SU-DHL-6 (cell line): ENCODE results near the gene TUFT1.

Experiments used
- H2AFZ ChIP-seq: fragments of 200-600 bp; sonication (generic); 2 replicates; pipeline ENCODE4 v1.6.1; 2014; ENCODE audit warnings: low read depth, mild to moderate bottlenecking, moderate library complexity, mixed read lengths, antibody characterized with exemption, low read length; ENCODE audit not compliant: severe bottlenecking
- H3F3A ChIP-seq: fragments of 200-600 bp; shearing (Covaris generic); 2 replicates; pipeline ENCODE4 v1.6.0; 2016; ENCODE audit warnings: antibody characterized with exemption, mild to moderate bottlenecking; ENCODE audit not compliant: insufficient read depth
- H3K27ac ChIP-seq: fragments of 200-600 bp; sonication (generic); 2 replicates; pipeline ENCODE4 v1.5.1; 2016; ENCODE audit warnings: low read depth, mild to moderate bottlenecking, low read length, moderate library complexity, mixed read lengths
- H3K27me3 ChIP-seq: fragments of 200-600 bp; sonication (generic), shearing (Covaris generic); 2 replicates; pipeline ENCODE4 v1.6.0; 2014; ENCODE audit warnings: mild to moderate bottlenecking, low read length
- H3K36me3 ChIP-seq: fragments of 200-600 bp; sonication (generic); 2 replicates; pipeline ENCODE4 v1.6.1; 2014; ENCODE audit warnings: mild to moderate bottlenecking, low read length, mixed read lengths
- H3K4me2 ChIP-seq: fragments of 300-600, 200-600 bp; shearing (Covaris generic), sonication (generic); 2 replicates; pipeline ENCODE4 v1.6.0; 2014; ENCODE audit warnings: low read length, low read depth, mild to moderate bottlenecking; ENCODE audit not compliant: poor library complexity, severe bottlenecking
- H3K4me3 ChIP-seq: fragments of 200-600 bp; sonication (generic); 2 replicates; pipeline ENCODE4 v1.5.1; 2014; ENCODE audit warnings: antibody characterized with exemption, low read length, mild to moderate bottlenecking, mixed read lengths; ENCODE audit not compliant: insufficient read depth, poor library complexity, severe bottlenecking
- H3K79me2 ChIP-seq: fragments of 200-600 bp; sonication (generic); 2 replicates; pipeline ENCODE4 v1.6.1; 2014; ENCODE audit warnings: mild to moderate bottlenecking, low read length, moderate library complexity; ENCODE audit not compliant: insufficient read depth
- H3K9ac ChIP-seq: fragments of 200-600 bp; sonication (generic); 2 replicates; pipeline ENCODE4 v1.7.0; 2014; ENCODE audit warnings: mild to moderate bottlenecking, low read length
- H3K9me2 ChIP-seq: fragments of 200-600 bp; sonication (generic); replicated peaks from 2 replicates; pipeline ENCODE4 v1.6.1; 2014; ENCODE audit warnings: low read length; ENCODE audit not compliant: insufficient read depth
- H3K9me3 ChIP-seq: fragments of 200-600 bp; sonication (generic); 2 replicates; pipeline ENCODE4 v1.6.1; 2014; ENCODE audit warnings: low read length, mixed read lengths; ENCODE audit not compliant: insufficient read depth
- H4K20me1 ChIP-seq: fragments of 200-600 bp; sonication (generic); 2 replicates; pipeline ENCODE4 v1.6.1; 2014; ENCODE audit warnings: low read depth, mild to moderate bottlenecking, antibody characterized with exemption, low read length, moderate library complexity, mixed read lengths
- EZH2phosphoT487 ChIP-seq: fragments of 200-600 bp; sonication (generic), shearing (Covaris generic); conservative IDR thresholded peaks from 2 replicates; pipeline ENCODE4 v1.6.1; 2018; ENCODE audit warnings: mild to moderate bottlenecking, antibody characterized with exemption, low read length, moderate library complexity, mixed read lengths
- TF ChIP-seq, protein P1 (sequence below): fragments of 200-600 bp; sonication (generic); IDR thresholded peaks from one replicate; pipeline ENCODE4 v1.5.1; 2017; ENCODE audit warnings: antibody characterized with exemption, mild to moderate bottlenecking, low read length, moderate library complexity; ENCODE audit not compliant: insufficient read depth, poor library complexity, severe bottlenecking

TUFT1 gene

DNA sequence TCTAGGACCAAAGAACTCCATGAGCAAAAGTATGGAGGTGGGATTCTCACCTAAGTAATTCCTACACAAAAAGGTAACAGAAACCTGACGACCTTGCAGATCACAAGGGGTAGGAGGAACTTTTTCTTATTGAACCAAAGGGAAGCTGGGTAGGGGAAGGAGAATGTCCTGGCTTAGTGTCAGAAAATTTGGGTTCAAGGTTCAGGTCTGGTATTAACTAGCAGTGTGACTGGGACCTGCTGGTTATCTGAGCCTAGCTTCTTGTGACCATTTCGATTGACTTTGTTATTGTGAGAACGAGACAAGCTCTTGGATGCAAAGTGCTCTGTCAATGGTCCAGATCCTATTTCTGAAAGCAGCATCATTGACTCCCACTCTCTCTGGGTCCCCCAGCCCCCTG lies 66.7 kb downstream of the TUFT1 start:
- H3K79me2 ChIP-seq = no peaks in the 10 kb centered on the region
- no peaks in the 10 kb centered on the region for H3K9me2 ChIP-seq
- H3K4me2 ChIP-seq = no peak overlapping the region
- TF ChIP-seq, protein P1, sequence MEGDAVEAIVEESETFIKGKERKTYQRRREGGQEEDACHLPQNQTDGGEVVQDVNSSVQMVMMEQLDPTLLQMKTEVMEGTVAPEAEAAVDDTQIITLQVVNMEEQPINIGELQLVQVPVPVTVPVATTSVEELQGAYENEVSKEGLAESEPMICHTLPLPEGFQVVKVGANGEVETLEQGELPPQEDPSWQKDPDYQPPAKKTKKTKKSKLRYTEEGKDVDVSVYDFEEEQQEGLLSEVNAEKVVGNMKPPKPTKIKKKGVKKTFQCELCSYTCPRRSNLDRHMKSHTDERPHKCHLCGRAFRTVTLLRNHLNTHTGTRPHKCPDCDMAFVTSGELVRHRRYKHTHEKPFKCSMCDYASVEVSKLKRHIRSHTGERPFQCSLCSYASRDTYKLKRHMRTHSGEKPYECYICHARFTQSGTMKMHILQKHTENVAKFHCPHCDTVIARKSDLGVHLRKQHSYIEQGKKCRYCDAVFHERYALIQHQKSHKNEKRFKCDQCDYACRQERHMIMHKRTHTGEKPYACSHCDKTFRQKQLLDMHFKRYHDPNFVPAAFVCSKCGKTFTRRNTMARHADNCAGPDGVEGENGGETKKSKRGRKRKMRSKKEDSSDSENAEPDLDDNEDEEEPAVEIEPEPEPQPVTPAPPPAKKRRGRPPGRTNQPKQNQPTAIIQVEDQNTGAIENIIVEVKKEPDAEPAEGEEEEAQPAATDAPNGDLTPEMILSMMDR = no peak
- TF ChIP-seq EZH2phosphoT487 = no peak
- H3F3A ChIP-seq = no peaks in the 10 kb centered on the region
- H3K4me3 ChIP-seq = no peak overlapping the region
- no peaks in the 10 kb centered on the region for H3K9me3 ChIP-seq
- H2AFZ ChIP-seq = no peak overlapping the region
- no peaks in the 10 kb centered on the region for H3K36me3 ChIP-seq
- no peak overlapping the region for H3K27ac ChIP-seq
- no peak overlapping the region for H3K9ac ChIP-seq
- no peaks in the 10 kb centered on the region for H4K20me1 ChIP-seq
- H3K27me3 ChIP-seq = no peaks in the 10 kb centered on the region

DNA sequence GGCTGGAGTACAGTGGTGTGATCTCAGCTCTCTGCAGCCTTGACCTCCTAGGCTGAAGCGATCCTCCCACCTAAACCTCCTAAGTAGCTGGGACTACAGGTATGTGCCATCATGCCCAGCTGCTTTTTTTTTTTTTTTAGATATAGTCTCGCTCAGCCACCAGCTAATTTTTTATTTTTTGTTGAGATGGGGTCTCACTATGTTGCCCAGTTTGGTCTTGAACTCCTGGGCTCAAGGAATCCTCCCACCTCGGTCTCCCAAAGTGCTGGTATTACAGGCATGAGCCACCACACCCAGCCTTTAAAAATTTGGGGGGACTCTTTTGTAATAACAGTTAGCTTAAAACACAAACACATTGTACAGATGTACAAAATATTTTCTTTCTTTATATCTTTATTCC lies 70.0 kb downstream of the TUFT1 start:
- Histone ChIP-seq H3K36me3 (no peaks in the 10 kb centered on the region), H3K9me3 (no peaks in the 10 kb centered on the region), H4K20me1 (no peaks in the 10 kb centered on the region), H3K9me2 (no peaks in the 10 kb centered on the region), H3K79me2 (peaks cover 6% of the 10 kb centered on the region; the same call in 1 of the 2 replicates), H3F3A (no peaks in the 10 kb centered on the region), H3K27me3 (no peaks in the 10 kb centered on the region), H3K27ac (no peak overlapping the region), H3K4me2 (no peak overlapping the region), H2AFZ (no peak overlapping the region), H3K4me3 (no peak overlapping the region), H3K9ac (no peak overlapping the region)
- TF ChIP-seq, protein P1 = no peak
- no peak for TF ChIP-seq EZH2phosphoT487

DNA sequence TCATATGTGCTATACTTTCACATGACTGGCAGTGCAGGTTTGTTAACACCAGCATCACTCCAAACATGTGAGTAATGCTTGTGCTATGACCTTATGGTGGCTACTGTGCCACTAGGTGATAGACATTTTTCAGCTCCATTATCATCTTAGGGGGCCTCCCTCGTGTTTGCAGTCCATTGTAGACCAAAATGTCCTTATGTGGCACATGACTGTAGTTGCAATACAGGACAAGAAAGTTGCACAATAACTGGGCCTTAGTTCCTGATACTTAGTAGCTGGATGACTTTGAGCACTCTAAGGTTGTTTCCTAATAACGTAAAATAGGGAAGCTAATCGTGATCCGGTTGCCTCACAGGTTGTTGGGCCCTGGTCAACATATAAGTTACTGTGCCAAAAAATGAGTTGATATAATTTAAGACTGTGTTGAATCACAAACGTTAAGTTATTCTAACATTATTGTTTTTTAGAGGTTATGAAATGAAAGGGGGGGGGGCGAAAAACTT lies 71.2 kb downstream of the TUFT1 start:
- Histone ChIP-seq H3K79me2 (peaks cover 18% of the 10 kb centered on the region; the same call in 1 of the 2 replicates), H3K4me3 (peak overlapping the region; percentile 96), H3K27me3 (no peaks in the 10 kb centered on the region), H3K9ac (no peak overlapping the region), H2AFZ (peak overlapping the region; percentile 73), H3F3A (no peaks in the 10 kb centered on the region), H3K9me3 (no peaks in the 10 kb centered on the region), H3K9me2 (no peaks in the 10 kb centered on the region), H3K27ac (no peak overlapping the region), H3K4me2 (peak overlapping the region; percentile 31), H3K36me3 (no peaks in the 10 kb centered on the region), H4K20me1 (no peaks in the 10 kb centered on the region)
- TF ChIP-seq, protein P1 = no peak
- no peak for TF ChIP-seq EZH2phosphoT487
